Bone marrow (tissue), 2 donors: ENCODE measurements around the gene ABHD17C.

Source experiments
- DNase-seq, 2 donors: peaks; one replicate each; lab custom pipeline; 2025; lab: John Stamatoyannopoulos, UW

Gene ABHD17C

DNA sequence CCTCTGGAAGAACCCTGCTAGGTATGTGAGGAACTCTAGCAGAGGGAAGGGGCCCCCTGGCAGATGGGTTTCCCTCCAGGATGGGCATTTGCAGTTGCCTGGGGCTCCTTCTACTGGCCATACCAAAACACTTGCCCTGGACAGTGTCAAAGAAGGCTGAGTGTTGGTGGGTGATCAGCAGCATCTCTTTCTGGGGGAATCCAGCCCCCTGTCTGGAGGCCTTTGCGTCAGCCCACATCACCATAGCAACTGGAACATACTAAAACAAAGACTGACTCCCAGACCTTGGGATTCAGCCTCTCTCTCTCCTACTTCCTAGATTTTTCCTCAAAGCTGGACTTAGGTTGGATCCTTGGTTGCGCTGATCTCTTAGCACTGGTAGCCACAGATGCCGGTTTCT is 92.2 kb downstream of the ABHD17C start:
- no peak for DNase-seq

DNA sequence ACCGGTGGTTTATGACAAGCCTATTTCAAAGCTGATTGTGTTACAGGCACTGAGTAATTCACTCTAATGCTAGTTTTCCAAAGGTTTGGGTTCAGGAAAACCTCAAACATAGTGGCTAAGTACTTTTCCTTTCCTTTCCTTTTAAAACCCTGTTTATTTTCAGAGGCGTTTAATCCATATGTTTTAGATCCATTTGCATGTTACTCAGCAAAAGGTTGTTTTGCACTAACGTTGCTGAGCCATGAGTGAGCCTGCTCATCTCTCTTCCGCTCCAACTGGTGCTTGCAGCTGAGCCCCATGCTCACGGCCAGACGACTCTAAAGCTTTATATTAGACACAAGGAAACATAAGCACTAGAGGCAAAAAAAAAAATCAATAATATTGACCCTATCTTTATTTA is 93.4 kb downstream of the ABHD17C start:
- DNase-seq, result no peak

DNA sequence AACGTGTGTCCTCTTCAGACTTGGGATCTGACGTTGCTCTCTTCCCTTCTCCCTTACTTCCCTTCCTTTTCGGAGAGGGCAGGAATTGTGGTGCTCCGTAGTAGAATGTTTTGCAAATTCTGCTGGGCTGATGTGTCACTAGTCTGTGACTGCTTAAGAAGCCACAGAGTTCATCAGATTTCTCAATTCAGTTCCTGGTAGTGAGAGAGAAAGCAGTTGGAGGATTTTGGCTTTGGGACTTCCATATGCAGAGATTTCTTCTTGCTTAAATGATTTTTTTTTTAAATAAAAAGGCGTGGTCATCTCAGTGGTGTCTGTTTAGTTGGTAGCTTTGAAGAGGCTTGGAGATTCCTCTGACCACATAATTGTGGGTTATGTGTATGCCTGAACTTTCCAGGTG is 94.2 kb downstream of the ABHD17C start:
- no peak for DNase-seq

DNA sequence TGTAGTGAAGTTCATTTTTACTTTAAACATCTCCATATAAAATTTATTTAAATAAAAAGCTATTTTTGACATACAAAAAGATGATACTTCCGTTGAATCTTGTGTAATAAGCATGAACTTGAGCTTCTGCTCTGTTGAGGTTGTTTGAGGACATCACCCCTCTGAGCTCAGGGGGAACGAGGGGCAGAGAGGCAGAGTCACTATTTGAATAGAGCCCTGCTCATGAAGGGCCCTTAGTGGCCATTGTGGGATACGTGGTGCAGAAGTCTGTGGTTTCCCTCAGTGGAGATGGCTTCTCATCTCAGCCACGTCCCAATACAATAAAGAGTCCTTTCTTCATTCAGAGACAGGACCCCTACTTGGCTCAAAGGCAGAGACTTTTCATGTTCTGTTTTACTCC is 94.7 kb downstream of the ABHD17C start:
- no peak for DNase-seq

DNA sequence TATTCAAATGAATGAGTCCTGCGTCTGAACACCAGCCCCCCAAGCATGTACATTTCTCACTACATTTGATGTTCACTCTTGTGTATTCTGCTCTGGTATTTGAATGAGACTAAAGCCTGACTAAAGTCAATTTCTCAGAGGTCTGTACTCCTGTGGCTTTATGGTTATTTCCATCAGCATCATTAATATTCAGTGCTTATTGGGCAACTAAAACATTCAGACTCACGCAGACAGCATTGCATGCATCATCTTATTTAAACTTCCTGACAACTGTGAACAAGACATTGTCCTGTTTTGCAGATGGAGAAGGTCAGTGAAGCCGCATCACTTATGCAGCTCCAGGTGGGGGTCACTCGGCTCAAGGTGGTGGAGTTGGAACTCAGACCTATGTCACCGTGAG is 95.1 kb downstream of the ABHD17C start:
- DNase-seq, result no peak

DNA sequence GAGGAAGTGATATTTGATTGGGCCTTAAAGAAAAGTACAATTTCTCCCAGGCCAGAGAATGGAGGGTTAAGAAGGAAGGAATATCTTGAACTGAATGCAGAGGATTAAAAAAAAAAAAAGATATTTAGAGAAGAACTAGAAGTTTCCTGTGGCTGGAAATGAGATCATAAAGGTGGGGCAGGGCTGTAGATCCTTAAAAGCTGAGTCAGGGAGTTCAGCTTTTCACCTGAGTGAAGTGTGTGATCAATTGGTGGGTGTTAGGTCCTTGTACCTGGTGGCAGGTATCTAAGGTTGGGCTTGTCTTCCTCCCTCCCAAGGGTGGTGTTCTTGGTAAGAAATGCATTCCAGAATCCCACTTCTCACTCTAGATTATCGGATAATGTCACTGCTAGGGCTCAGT is 95.9 kb downstream of the ABHD17C start:
- DNase-seq, result no peak

DNA sequence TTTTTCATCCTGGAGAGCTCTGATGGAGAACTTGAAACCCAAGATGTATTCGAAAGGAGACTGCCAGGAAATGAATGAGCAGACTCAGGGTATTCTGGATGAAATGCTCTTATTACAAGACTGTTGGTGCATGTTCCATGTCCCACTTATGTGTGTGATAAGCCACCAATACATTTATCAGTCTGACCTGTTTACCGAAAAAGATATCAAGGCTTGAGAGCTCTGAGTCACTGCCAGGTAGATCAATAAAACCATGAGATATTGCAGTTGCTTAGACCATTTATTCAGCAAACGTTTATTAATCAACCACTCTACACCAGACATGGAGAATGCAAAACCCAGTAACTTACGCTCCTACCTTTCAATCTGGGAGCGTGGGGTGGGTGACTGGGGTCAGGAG is 101.3 kb downstream of the ABHD17C start:
- no peak for DNase-seq

DNA sequence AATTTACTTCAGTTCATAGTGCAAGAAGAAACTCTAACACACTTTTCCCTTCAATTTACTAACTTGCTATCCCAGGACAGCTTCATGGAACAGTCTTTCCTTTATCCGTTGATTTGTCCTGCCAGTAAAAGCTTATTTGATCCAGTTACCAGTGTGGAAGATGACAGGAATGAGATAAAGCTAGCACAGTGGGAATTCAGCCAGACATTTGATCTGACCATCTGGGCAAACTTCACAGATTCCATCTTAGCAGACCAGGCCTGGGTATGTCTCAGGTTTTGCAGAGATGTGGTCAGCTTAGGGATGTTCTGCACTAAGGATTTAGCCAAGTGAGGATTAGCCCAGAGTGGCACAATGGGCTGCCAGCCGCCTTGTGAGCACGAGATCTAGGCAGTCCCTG is 103.8 kb downstream of the ABHD17C start:
- DNase-seq, result no peak

DNA sequence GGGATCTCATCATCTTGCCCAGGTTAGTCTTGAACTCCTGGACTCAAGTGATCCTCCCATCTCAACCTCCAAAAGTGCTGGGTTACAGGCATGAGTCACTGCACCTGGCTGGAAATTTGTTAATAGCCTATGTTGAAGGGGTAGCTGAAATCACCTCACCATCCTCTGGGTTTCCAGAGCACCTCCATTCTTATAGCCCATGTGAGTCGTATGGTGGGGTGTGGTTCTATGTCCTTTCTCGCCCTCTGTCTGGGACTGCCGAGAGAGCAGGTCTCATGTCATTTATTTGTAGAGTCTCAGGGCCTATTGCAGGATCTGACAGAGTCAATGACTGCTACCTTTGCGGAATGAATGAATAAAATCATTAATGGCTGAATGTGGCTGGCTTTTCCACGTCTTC is 105.0 kb downstream of the ABHD17C start:
- no peak for DNase-seq

DNA sequence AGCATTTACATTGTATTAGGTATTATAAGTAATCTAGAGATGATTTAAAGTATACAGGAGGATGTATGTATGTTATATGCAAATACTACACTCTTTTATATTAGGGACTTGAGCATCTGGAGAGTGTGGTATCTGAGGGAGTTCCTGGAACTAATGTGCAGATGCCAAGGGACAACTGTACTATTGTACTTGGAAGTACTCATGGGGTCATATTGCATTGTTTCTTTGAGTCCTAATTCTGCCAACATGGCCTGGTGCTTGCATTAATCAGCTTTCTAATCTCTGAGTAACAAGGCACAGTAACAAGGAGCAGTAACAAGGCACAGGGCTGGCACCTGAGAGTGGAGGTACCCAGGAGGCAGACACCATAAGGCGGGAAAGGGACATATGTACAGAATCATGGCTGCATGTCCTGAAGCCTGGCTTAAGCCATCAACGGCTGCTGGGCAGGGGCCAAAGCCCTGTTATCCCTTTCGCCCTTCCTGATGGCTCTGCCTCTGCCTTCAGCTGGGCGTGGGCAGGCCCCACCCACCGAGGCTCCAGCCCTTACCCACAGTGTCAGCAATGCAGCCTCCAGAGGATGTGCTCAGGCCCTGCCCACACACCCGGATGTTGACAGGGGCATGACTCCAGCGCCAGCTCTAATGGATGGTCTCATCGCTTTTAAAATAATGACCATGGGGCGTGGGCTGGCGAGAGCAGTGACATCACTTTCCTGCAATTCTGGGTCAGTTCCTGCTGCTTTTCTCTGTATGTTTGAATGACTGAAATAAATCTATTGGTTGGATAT is 107.0 kb downstream of the ABHD17C start:
- no peak for DNase-seq

DNA sequence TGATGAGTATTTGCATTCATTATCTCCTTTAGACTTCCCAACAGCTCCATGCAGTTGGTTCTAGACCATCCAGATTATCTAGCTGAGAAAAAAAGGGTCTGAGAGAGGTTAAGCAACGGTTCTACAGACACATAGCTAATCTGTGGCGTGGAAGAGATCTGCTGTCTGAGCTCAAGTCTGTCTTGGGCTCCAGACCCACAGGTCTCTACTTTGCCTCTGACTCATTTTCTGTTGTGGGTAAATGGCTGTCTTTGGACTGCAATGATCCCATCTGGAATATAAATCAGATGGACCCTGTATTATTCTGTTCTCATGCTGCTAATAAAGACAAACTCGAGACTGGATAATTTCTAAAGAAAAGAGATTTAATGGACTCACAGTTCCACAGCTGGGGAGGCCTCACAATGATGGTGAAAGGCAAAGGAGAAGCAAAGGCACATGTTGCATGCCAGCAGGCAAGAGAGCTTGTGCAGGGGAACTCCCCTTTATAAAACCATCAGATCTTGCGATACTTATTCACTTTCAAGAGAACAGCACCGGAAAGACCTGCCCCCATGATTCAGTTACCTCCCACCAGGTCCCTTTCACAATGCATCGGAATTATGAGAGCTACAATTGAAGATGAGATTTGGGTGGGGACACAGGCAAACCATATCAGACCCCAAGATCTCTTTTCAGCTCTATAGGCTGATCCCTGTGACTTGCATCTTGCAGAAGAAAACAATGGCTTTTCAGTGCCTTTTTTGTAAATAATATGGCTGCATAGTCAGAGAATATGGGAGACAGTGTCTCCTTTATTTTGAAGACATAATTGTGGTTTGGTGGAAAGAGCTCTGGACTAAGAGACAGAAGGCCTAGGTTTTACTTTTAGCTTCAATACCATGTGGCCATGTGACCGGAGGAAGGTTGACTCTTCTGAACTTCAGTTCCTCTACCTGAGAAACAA is 108.7 kb downstream of the ABHD17C start:
- no peak for DNase-seq

DNA sequence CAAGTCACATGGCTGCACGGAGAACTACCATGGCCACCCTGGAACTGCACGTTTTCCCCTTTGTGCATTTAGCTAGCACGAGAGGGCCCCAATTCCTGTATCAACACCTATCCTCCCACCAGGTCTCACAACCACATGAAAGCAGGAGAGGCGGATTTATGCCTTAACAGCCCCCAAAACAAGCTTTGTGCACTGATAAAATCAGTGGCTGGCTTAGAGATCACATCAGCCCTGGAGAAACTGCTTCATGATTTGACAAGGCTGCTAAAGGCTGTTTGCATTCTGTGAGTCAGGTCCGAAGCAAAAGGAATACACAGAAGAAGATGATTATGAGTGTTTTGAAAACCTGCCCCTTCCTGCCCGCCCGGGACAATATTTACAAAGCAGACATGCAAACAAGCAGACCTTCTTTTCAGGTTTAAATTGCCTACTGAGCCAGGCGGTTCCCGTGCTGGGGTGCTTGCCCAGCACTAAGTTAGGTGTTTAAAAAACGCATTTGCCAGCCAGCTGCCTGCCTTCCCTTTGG is 109.9 kb downstream of the ABHD17C start:
- DNase-seq, result no peak
